GM13976 (cell line): Measurements from ENCODE around the gene NLRC3.

Experiments
- DNase-seq: peaks from one replicate; pipeline ENCODE4 v3.0.0; 2012; ENCODE audit warnings: low spot score
- in situ Hi-C: fragments of 300-500 bp; cut with MboI; formaldehyde crosslinking; loops from one replicate; pipeline ENCODE4 v1.12.0; 2022; ENCODE audit warnings: low sequenced_read_pairs, mixed read lengths, inconsistent platforms; ENCODE audit not compliant: unreplicated experiment
- TF ChIP-seq, protein P1 (sequence below): IDR thresholded peaks from 2 replicates; pipeline ENCODE4 v1.5.1; 2012; ENCODE audit warnings: borderline replicate concordance, mild to moderate bottlenecking; ENCODE audit not compliant: insufficient read depth; ENCODE audit errors: extremely low read depth, missing control alignments, control extremely low read depth

NLRC3 gene

DNA sequence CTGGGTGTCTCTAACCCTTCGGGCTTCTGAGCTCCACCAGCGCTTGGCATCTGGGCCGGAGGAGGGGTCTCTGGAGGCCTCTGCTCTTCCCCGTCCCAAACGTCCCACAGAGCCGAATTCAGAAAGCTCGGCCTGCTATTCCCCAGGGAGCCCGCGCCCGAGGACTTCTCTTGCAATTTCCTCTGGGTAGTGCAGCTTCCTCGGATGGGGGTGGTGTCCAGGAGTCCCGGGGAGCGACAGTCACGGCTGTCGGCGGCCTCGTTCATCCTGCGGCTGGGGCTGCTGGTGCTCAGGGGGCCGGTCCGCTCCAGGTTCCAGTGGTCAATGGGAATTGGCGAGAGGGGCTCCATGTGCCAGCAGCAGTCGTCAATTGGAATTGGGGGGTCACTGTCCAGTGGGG lies 11.8 kb upstream of the NLRC3 start:
- no peak for DNase-seq
- in situ Hi-C loops = no loop called here
- TF ChIP-seq, protein P1, sequence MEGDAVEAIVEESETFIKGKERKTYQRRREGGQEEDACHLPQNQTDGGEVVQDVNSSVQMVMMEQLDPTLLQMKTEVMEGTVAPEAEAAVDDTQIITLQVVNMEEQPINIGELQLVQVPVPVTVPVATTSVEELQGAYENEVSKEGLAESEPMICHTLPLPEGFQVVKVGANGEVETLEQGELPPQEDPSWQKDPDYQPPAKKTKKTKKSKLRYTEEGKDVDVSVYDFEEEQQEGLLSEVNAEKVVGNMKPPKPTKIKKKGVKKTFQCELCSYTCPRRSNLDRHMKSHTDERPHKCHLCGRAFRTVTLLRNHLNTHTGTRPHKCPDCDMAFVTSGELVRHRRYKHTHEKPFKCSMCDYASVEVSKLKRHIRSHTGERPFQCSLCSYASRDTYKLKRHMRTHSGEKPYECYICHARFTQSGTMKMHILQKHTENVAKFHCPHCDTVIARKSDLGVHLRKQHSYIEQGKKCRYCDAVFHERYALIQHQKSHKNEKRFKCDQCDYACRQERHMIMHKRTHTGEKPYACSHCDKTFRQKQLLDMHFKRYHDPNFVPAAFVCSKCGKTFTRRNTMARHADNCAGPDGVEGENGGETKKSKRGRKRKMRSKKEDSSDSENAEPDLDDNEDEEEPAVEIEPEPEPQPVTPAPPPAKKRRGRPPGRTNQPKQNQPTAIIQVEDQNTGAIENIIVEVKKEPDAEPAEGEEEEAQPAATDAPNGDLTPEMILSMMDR = no peak

DNA sequence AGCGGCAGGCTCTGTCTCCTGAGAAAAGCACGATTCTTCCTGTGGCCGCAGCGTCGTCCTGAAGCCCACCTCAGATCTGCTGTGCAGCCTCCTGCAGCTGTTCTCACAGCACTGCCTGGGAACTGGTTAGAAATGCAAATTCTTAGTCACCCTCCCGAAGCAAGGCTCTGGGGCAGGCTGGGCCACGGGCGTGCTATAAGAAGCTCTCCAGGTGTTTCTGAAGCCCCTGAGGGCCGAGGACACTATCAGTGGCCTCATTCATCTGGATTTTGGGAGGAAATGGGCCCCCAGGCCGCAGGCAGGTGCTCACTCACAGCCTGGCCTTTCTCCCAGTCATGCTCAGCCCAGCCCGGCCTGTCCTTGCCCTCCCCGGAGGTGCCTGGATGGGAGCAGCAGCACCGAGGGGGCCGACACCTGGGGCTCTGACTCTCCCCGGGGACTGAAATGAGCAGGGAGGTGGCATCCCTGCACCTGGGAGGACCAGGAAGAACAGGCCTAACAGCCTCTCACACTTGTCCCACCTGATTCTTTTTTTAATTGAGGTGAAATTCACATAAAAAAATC lies 10.4 kb upstream of the NLRC3 start:
- in situ Hi-C loops = no loop called here
- TF ChIP-seq, protein P1 = no peak
- peak; percentile 59 for DNase-seq

DNA sequence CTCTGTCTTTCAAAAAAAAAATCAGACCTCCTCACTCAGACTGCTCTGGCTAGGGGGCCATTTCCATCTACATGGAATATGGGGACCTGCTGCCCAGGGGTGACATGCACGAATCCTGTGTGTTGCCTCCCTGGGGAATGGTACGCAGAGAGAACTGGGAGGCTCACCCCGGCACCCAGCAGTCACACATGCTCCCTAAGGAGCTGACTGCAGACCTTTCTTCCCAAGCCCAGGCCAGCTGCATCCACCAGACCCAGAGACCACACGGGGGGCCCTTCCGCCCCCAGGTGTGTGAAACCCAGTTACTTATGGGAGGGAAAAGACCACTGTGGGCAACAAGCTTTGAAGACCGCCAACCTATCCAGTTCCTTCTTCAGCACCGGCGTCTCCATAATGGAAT lies 7.2 kb upstream of the NLRC3 start:
- no peak for DNase-seq
- in situ Hi-C loops = no loop called here
- TF ChIP-seq, protein P1 = no peak

DNA sequence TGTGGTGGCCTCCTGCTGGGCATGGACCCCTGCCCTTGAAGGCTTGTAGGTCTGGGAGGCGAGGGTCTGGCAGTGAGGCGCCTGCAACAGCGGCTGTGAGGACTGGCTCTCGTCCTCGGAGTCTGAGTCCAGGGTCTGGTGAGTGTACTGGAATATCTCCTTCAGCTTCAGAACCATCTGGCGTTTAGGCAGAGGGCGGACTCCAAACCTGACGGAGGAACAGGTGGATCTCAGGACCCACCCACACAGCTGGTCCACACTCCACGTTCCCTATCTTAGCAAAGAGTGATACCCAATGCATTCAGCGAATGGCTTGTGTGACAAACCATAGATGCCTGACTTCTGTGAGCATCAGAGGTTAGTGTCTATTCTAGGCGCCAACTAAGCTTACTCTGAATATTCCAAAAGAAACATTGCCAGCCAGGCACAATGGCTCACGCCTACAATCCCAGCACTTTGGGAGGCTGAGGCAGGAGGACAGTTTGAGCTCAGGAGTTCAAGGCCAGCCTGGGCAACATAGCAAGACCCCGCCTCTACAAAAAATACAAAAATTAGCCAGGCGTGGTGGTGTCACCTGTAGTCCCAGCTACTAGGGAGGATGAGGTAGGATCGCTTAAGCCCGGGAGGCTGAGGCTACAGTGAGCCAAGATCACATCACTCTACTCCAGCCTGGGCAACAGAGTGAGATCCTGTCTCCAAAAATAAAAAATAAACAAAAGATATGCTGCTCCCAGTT lies 6.3 kb upstream of the NLRC3 start:
- DNase-seq = no peak
- in situ Hi-C loops = no loop called here
- TF ChIP-seq, protein P1 = no peak

DNA sequence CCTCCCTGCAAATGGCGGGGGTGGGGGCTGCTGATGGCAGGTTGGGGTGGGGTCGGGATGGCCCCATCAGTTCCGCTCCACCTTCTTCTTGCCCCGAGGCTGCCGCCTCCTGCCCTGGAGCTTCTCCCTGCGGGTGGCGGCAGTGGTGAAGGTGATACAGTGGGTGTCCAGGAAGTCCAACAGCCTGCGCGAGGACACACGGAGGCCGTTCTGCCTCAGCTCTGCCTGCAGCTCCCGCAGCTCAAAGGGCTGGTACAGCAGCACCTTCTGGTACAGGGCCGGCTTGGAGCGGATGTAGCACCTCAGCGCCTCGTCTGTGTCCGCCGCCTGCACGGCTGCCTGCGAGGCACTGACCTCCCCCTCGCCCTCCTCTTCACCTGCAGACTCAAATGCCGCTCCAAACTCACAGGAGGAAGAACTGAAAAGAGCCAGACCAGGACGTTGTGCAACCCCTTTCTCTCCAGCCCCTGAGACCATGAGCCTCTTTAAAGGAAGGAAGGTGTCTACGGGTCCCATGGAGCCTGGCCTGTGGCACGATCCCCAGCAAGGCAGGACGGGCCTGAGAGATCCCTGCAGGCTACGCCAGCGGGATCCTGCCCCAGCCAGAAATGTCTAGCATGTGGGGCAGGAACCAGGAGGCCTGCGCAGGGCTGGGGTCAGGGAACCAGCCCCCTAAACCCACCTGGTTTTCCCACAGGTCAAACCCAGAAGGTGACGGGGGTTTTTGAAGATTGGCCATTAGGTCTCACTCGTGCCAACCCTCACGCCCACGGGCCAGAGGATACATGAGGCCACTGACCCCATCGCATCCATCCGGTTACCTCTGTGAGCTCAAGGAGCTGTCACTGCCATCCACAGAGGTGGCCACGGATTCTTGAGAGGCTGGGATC lies 5.3 kb upstream of the NLRC3 start:
- in situ Hi-C loops = no loop called here
- no peak for DNase-seq

DNA sequence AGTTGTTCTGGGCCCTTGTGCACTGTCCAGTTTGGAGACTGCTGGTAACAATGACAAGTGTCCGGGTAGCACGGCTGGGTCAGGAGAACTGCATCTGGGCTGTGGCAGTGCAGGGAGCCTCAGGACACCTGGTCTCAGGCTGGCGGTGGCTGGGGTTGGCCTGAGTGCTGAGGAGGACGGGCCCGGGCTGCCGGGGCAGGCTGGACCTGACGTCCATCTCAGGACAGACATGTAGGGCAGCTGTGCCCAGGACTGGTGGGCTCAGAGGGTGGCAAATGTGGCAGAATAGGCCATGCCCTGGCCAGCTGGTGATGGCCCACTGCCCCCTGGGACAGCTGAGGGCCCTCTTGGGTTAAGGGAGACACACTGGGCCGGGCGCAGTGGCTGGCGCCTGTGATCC lies 4.2 kb upstream of the NLRC3 start:
- no peak for DNase-seq
- TF ChIP-seq, protein P1 = no peak
- in situ Hi-C loops = no loop called here

More for the DNA sequence above, 5.3 kb upstream of the NLRC3 start:
- TF ChIP-seq, protein P1 = no peak
